ENCODE data around the gene SLC13A2.

Gene SLC13A2

GRCh38 chr17:28494445-28495188 lies 21.2 kb downstream of the SLC13A2 start:
- DNase-seq, result no peak

- DNase-seq, result no peak
Measured at GRCh38 chr17:28495635-28496034, 22.2 kb downstream of the SLC13A2 start.

GRCh38 chr17:28497931-28498330 lies 24.5 kb downstream of the SLC13A2 start:
- no peak for DNase-seq

GRCh38 chr17:28498652-28499363 lies 25.4 kb downstream of the SLC13A2 start:
- DNase-seq, result no peak

- DNase-seq, result no peak
Measured at GRCh38 chr17:28499364-28499664, 25.9 kb downstream of the SLC13A2 start.

GRCh38 chr17:28499684-28500357 lies 26.4 kb downstream of the SLC13A2 start:
- DNase-seq, result no peak

GRCh38 chr17:28500712-28501379 lies 27.4 kb downstream of the SLC13A2 start:
- DNase-seq, result no peak

- no peak for DNase-seq
Measured at GRCh38 chr17:28501421-28502284, 28.2 kb downstream of the SLC13A2 start.

GRCh38 chr17:28503420-28503819 lies 30.0 kb downstream of the SLC13A2 start:
- DNase-seq, result no peak

GRCh38 chr17:28505986-28506665 lies 32.7 kb downstream of the SLC13A2 start, which contains the start of gene FOXN1:
FOXN1 (plus strand) TSS chr17:28506348; CDS start chr17:28523970, 17,622 bp downstream.
- DNase-seq, result no peak

- DNase-seq, result no peak
Measured at GRCh38 chr17:28506763-28507487, 33.5 kb downstream of the SLC13A2 start.

- DNase-seq, result no peak
Measured at GRCh38 chr17:28507567-28508203, 34.2 kb downstream of the SLC13A2 start.

GRCh38 chr17:28508211-28508724 lies 34.8 kb downstream of the SLC13A2 start:
- DNase-seq, result no peak

GRCh38 chr17:28509789-28510188 lies 36.3 kb downstream of the SLC13A2 start:
- DNase-seq, result no peak

- no peak for DNase-seq
Measured at GRCh38 chr17:28511858-28512461, 38.5 kb downstream of the SLC13A2 start.

GRCh38 chr17:28513476-28513875 lies 40.0 kb downstream of the SLC13A2 start:
- DNase-seq, result no peak

GRCh38 chr17:28514561-28515002 lies 41.1 kb downstream of the SLC13A2 start:
- no peak for DNase-seq

- DNase-seq, result no peak
Measured at GRCh38 chr17:28515518-28515917, 42.1 kb downstream of the SLC13A2 start.

- DNase-seq, result no peak
Measured at GRCh38 chr17:28518132-28518531, 44.7 kb downstream of the SLC13A2 start.

- DNase-seq, result no peak
Measured at GRCh38 chr17:28518578-28518977, 45.1 kb downstream of the SLC13A2 start.
